GM19193 (cell line): ENCODE measurements around the gene AFAP1.

ENCODE experiments used
- POLR2A ChIP-seq: IDR thresholded peaks from 4 replicates; pipeline ENCODE4 v1.6.1; 2011; ENCODE audit not compliant: insufficient read depth, insufficient read length; ENCODE audit errors: extremely low read depth

The AFAP1 gene

GRCh38 chr4:7878323-7878722 is 61.3 kb downstream of the AFAP1 start:
- no peak for TF ChIP-seq POLR2A

- no peak for TF ChIP-seq POLR2A
Observed at GRCh38 chr4:7877176-7877575, 62.5 kb downstream of the AFAP1 start.

DNA sequence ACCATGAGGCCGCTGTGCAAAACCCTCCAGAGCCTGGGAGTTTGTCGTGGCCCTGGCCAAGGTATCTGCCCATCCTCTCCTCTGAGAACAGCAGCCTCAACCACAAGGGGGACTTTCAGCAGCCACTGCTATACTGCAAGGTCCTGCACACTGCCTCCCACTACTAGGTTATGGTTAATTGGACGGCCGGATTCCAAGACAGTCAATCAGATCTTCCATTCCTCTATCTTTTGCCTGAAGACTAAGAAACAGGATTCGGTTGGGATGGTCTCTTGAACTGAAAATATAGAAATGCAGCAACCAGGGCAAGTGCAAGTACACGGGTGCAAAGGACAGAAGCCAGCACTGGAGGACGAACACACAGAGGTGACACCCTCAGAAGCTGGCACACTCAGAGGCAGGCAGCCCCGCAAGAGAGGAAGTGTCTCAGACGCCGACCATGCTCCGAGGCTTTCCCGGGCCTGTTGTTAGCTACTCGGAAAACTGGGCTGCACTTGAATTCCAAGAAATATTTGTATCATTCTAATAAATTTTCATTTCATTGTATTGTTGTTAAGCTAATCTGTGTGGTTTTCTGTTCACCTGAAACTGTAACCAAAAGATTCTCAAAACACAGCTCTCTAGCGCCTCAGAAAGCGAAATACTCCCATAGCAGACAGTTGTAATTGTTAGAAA is 63.3 kb downstream of the AFAP1 start:
- no peak for TF ChIP-seq POLR2A

- no peak for TF ChIP-seq POLR2A
Observed at GRCh38 chr4:7874838-7875237, 64.8 kb downstream of the AFAP1 start.

GRCh38 chr4:7873881-7874280 is 65.8 kb downstream of the AFAP1 start:
- TF ChIP-seq POLR2A: no peak

DNA sequence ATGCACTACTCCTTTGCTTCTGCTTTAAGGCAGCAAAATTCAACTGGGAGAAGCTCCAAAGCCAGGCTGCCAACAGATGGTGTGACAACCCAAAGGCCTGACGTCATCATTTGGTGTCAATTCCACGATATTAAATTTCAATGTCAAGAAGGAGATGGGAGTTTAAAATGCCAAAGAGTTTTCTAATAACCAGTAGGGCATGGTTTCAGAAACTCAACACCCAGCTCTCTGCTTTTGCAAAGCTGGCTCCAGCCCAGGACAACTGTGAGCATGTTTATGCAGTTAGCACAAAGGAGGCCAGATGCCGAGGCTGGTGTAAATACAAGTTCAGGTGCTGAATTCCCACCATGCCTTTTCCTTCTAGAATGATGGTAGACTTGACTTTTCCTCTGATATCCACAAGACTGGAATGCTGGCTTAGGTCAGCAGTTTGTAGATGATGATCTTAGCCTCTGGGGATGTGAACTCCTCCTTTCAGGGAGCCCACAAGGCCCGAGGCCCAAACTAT is 67.3 kb downstream of the AFAP1 start:
- TF ChIP-seq POLR2A: no peak

DNA sequence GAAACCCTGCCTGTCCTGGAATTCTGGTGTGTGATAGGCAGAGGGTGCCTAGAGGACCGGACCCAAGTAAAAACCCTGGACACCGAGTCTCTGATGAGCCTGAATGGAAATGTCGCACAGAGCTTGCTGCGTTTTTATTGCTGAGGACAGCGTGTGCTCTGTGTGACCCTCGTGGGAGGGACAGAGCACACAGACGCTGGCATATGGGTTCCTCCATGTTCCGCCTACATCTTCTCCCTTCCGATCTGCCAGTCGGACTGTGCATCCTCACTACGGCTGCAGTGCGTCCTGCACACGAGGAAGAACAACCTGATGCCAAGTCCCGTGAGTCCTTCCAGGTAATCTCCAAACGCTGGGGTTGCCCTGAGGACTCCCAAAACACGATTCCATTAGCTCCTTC is 68.3 kb downstream of the AFAP1 start:
- no peak for TF ChIP-seq POLR2A

DNA sequence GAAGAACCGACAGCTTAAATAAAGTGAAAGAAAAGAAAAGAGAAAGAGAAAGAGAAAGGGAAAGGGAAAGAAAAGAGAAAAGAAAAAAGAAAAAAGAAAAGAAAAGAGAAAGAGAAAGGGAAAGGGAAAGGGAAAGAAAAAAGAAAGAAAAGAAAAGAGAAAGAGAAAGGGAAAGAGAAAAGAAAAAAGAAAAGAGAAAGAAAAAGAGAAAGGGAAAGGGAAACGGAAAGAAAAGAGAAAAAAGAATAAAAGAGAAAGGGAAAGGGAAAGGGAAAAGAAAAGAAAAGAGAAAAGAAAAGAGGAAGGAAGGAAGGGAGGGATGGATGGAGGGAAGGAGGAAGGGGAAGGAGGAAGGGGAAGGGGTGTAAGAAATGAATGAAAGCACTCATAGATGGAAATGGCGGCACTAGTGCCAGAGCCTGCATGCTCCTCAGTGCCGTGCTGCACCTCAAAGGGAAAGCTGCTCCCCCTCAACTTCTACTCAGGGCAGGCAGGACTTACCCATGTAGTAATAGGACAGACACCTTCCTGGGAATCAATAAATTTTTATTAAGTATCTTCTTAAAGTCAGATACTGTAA is 70.7 kb downstream of the AFAP1 start:
- no peak for TF ChIP-seq POLR2A

- no peak for TF ChIP-seq POLR2A
Observed at GRCh38 chr4:7868436-7868775, 71.3 kb downstream of the AFAP1 start.

DNA sequence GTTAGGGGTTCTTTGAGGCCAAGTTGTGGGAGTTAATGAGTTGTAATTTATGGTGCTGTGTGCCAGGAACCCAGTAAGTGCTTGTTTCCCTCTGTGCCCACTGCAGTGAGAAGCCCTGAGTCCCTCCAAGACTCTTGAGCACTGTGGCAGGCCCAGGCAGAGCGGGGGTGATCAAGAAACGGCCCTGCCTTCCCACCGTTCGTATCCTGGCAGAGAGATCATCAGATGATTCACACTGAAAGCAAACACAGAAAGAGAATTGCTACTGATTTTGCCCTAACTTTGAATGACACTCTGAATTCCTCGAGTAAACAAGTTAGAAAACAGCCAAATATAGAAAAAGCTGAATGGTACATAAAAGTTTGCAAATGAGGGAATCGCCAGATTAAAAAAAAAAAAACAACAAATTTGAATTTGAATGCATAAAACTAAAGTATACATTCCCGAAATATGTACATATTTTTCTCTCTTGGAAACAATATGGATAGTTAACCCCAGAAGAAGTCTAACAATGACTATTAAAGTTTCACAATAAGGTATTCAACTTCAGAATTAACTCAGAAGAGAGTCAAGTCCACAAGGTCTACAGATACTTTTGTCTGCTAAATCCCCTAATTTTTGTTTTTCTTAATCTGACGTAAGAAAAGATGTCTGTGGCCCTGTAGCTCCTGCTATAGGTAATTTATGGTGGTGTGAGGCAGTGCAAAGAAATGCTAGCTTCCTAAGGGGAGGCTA is 71.8 kb downstream of the AFAP1 start:
- no peak for TF ChIP-seq POLR2A

- no peak for TF ChIP-seq POLR2A
Observed at GRCh38 chr4:7867191-7867590, 72.5 kb downstream of the AFAP1 start.

DNA sequence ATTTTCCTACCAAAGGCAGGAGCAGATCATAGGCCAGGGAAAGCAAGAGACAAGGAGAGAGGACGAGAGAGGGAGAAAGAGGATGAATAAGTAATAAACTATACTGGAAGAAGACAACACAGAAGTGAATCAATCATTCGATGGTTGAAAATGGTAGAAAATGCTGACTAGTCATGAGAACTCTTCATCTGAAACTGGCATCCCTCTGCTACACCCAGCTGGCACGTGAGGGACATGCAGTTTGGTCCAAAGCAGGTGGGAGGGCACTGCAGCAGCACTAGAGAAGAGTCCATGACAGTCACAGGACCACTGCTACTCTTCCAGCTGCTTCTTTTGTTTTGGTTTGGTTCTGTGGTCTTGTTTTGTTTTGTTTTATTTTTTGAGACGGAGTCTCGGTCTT is 74.1 kb downstream of the AFAP1 start:
- TF ChIP-seq POLR2A: no peak

- no peak for TF ChIP-seq POLR2A
Observed at GRCh38 chr4:7864685-7865084, 75.0 kb downstream of the AFAP1 start.

DNA sequence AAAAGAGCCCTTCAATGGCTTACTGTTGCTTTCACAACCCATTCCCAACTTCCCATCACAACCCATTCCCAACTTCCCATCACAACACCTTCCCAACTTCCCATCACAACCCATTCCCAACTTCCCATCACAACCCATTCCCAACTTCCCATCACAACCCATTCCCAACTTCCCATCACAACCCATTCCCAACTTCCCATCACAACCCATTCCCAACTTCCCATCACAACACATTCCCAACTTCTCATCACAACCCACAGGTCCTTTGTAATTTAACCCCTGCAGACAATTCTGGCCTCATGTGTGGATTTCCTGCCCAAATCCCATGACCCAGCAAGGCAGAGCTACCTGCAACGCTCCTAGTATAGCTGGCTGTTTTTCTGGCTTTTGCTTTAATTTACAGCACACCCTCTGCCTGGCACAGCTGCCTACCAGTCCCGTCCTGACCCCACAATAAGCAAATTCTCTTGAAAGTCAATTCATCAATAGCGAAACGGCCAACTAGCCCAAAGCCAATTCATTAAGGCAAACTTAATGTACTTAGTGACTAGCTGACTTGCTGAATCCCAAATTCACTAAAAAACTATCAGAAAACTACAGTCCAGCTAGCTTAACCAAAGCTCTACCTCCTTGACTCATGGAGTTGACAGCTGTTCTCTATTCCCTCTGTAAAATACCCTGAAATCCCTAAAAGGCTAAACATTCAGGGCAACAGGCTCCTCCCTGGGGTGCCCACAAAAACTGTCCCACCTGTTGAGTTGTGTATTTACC is 75.6 kb downstream of the AFAP1 start:
- TF ChIP-seq POLR2A: no peak

- no peak for TF ChIP-seq POLR2A
Observed at GRCh38 chr4:7862561-7863192, 77.0 kb downstream of the AFAP1 start.

DNA sequence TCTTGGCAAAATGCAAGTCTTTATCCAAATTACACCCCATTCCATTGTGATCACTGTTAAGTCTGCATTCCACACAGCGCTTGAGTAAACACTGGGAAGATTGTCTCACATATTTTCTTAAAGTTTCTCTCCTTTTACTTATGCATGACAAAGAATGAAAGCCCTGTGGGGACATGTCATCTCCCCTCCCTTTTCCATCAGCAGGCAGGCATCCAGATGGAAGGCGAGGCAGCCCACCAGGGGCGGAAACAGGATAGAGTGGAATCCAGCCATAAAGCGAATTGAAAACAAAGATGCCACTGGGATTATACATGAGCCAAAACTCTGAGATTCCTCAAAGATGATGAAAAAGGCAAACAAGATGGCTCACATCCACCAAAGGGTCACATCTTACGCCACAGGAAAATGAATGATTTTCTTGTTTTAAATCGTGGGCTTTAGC is 78.2 kb downstream of the AFAP1 start:
- TF ChIP-seq POLR2A: no peak
